GM23338 (cell line): Measurements from ENCODE around the gene MAP2K3. TPM values are rescaled to one million over a fixed set of nuclear protein-coding genes. Genes with fewer than 3 reads are reported as not detected.

Experiments used
- ATAC-seq: fragments of 200-7000 bp; cut with Tn5 transposase; 3 replicates; pipeline ENCODE4 v1.9.1; 2020
- DNase-seq: peaks from one replicate; pipeline ENCODE4 v3.0.0-alpha.2; 2015; ENCODE audit warnings: low spot score
- H2AFZ ChIP-seq: fragments of 200-600 bp; sonication (generic); 2 replicates; pipeline ENCODE4 v1.8.0; 2016; ENCODE audit warnings: antibody characterized with exemption, mild to moderate bottlenecking, moderate library complexity
- H3F3A ChIP-seq: fragments of 200-600 bp; sonication (generic); replicated peaks from 2 replicates; pipeline ENCODE4 v1.8.0; 2017; ENCODE audit warnings: antibody characterized with exemption, mixed run types, low read depth
- H3K27ac ChIP-seq: fragments of 200-600 bp; sonication (generic); 2 replicates; pipeline ENCODE4 v1.6.1; 2016; ENCODE audit warnings: low read depth
- H3K27me3 ChIP-seq: fragments of 200-600 bp; sonication (generic); 2 replicates; pipeline ENCODE4 v1.8.0; 2016; ENCODE audit warnings: mild to moderate bottlenecking, mixed run types, moderate library complexity; ENCODE audit not compliant: insufficient read depth
- H3K36me3 ChIP-seq: fragments of 200-600 bp; sonication (generic); 2 replicates; pipeline ENCODE4 v1.8.0; 2016; ENCODE audit warnings: mild to moderate bottlenecking; ENCODE audit not compliant: insufficient read depth
- H3K4me1 ChIP-seq: fragments of 200-600 bp; sonication (generic); 2 replicates; pipeline ENCODE4 v1.8.0; 2016; ENCODE audit warnings: mild to moderate bottlenecking, moderate library complexity; ENCODE audit not compliant: insufficient read depth
- H3K4me2 ChIP-seq: fragments of 200-600 bp; sonication (generic); 2 replicates; pipeline ENCODE4 v1.7.1; 2017; ENCODE audit warnings: mixed run types
- H3K4me3 ChIP-seq: fragments of 200-600 bp; sonication (generic); 2 replicates; pipeline ENCODE4 v1.6.1; 2016; ENCODE audit warnings: mixed run types
- H3K79me2 ChIP-seq: fragments of 200-600 bp; sonication (generic); replicated peaks from 2 replicates; pipeline ENCODE4 v1.8.0; 2017; ENCODE audit warnings: mild to moderate bottlenecking; ENCODE audit not compliant: insufficient read depth
- H3K9me2 ChIP-seq: fragments of 200-600 bp; sonication (generic); 2 replicates; pipeline ENCODE4 v1.8.0; 2017; ENCODE audit not compliant: insufficient read depth
- H4K20me1 ChIP-seq: fragments of 200-600 bp; sonication (generic); replicated peaks from 2 replicates; pipeline ENCODE4 v1.8.0; 2017; ENCODE audit warnings: mild to moderate bottlenecking; ENCODE audit not compliant: insufficient read depth
- H3K27ac Mint-ChIP-seq: 2 replicates; pipeline ENCODE4 v1.8.0; 2020; ENCODE audit warnings: inconsistent platforms, mild to moderate bottlenecking, moderate library complexity, mixed read lengths
- H3K27me3 Mint-ChIP-seq: 3 replicates; pipeline ENCODE4 v1.8.0; 2022; ENCODE audit warnings: low read depth, mild to moderate bottlenecking, moderate library complexity, mixed read lengths, inconsistent platforms; ENCODE audit not compliant: insufficient read depth, poor library complexity
- H3K36me3 Mint-ChIP-seq: 3 replicates; pipeline ENCODE4 v1.8.0; 2021; ENCODE audit warnings: low read depth, mild to moderate bottlenecking, inconsistent platforms, moderate library complexity, mixed read lengths
- H3K4me1 Mint-ChIP-seq: 3 replicates; pipeline ENCODE4 v1.8.0; 2020; ENCODE audit warnings: mild to moderate bottlenecking, inconsistent platforms, mixed read lengths
- H3K4me3 Mint-ChIP-seq: 3 replicates; pipeline ENCODE4 v1.8.0; 2021; ENCODE audit warnings: moderate library complexity, mild to moderate bottlenecking, inconsistent platforms, mixed read lengths
- H3K9me3 Mint-ChIP-seq: 3 replicates; pipeline ENCODE4 v1.8.0; 2020; ENCODE audit warnings: moderate library complexity, mild to moderate bottlenecking, inconsistent platforms, mixed read lengths
- ETS1 ChIP-seq: IDR thresholded peaks from 2 replicates; pipeline ENCODE4 v1.6.1; 2016; ENCODE audit warnings: antibody characterized with exemption
- EZH2 ChIP-seq: fragments of 200-600 bp; sonication (generic); IDR thresholded peaks from one replicate; pipeline ENCODE4 v1.8.0; 2017; ENCODE audit warnings: antibody characterized with exemption, mild to moderate bottlenecking, low read depth; ENCODE audit not compliant: unreplicated experiment
- NANOG ChIP-seq: IDR thresholded peaks from 2 replicates; pipeline ENCODE4 v1.6.1; 2016; ENCODE audit warnings: antibody characterized with exemption, borderline replicate concordance
- REST ChIP-seq: IDR thresholded peaks from one replicate; pipeline ENCODE4 v1.6.1; 2018; ENCODE audit warnings: antibody characterized with exemption; ENCODE audit not compliant: unreplicated experiment
- ZNF331 ChIP-seq: fragments of 250-450 bp; sonication (Bioruptor Pico); IDR thresholded peaks from 2 replicates; pipeline ENCODE4 v1.5.0; 2020; ENCODE audit warnings: low read depth, mild to moderate bottlenecking, moderate library complexity
- polyA plus RNA-seq: library from polyadenylated mRNA; unstranded; fragments of >200 nt; fragmentation: Nextera tagmentation; extraction: Ambion mirVana; gene quantifications from 2 replicates; pipeline ENCODE4 v1.2.1, GENCODE V29; 2016
- total RNA-seq: library from RNA; depleted of rRNA; stranded (reverse); fragments of >200 nt; shearing (Covaris generic); gene quantifications from 2 replicates; pipeline ENCODE4 v1.2.3, GENCODE V29; 2014
- TF ChIP-seq, protein P1 (sequence below): fragments of 250-450 bp; sonication (Bioruptor Pico); IDR thresholded peaks from 2 replicates; pipeline ENCODE4 v1.5.0; 2020; ENCODE audit warnings: mild to moderate bottlenecking, moderate library complexity

Gene MAP2K3
- total and polyA plus RNA-seq, 2 experiments from 2014 or later, result 28.5 to 31.7 TPM

DNA sequence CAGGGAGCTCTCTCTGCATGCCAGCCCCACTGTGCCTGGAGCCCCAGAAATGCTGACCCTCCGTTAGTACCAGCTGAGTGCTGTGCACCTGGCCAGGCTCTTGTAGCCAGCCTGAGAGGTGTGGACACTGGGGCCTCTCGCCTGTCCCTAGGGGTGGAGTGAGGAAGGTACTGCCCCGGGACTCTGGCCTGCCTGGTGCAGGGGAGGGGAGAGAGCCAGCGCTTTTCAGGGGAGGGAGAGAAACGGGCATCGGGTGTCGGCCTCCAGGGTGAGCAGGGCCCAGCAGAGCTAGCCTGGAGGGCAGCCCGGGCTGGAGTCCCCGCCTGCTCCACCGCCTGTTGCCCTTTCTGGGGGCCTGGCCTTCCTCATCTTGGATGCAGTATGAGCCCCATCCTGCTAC, 13.1 kb downstream of the MAP2K3 start (continued):
- TF ChIP-seq, protein P1, sequence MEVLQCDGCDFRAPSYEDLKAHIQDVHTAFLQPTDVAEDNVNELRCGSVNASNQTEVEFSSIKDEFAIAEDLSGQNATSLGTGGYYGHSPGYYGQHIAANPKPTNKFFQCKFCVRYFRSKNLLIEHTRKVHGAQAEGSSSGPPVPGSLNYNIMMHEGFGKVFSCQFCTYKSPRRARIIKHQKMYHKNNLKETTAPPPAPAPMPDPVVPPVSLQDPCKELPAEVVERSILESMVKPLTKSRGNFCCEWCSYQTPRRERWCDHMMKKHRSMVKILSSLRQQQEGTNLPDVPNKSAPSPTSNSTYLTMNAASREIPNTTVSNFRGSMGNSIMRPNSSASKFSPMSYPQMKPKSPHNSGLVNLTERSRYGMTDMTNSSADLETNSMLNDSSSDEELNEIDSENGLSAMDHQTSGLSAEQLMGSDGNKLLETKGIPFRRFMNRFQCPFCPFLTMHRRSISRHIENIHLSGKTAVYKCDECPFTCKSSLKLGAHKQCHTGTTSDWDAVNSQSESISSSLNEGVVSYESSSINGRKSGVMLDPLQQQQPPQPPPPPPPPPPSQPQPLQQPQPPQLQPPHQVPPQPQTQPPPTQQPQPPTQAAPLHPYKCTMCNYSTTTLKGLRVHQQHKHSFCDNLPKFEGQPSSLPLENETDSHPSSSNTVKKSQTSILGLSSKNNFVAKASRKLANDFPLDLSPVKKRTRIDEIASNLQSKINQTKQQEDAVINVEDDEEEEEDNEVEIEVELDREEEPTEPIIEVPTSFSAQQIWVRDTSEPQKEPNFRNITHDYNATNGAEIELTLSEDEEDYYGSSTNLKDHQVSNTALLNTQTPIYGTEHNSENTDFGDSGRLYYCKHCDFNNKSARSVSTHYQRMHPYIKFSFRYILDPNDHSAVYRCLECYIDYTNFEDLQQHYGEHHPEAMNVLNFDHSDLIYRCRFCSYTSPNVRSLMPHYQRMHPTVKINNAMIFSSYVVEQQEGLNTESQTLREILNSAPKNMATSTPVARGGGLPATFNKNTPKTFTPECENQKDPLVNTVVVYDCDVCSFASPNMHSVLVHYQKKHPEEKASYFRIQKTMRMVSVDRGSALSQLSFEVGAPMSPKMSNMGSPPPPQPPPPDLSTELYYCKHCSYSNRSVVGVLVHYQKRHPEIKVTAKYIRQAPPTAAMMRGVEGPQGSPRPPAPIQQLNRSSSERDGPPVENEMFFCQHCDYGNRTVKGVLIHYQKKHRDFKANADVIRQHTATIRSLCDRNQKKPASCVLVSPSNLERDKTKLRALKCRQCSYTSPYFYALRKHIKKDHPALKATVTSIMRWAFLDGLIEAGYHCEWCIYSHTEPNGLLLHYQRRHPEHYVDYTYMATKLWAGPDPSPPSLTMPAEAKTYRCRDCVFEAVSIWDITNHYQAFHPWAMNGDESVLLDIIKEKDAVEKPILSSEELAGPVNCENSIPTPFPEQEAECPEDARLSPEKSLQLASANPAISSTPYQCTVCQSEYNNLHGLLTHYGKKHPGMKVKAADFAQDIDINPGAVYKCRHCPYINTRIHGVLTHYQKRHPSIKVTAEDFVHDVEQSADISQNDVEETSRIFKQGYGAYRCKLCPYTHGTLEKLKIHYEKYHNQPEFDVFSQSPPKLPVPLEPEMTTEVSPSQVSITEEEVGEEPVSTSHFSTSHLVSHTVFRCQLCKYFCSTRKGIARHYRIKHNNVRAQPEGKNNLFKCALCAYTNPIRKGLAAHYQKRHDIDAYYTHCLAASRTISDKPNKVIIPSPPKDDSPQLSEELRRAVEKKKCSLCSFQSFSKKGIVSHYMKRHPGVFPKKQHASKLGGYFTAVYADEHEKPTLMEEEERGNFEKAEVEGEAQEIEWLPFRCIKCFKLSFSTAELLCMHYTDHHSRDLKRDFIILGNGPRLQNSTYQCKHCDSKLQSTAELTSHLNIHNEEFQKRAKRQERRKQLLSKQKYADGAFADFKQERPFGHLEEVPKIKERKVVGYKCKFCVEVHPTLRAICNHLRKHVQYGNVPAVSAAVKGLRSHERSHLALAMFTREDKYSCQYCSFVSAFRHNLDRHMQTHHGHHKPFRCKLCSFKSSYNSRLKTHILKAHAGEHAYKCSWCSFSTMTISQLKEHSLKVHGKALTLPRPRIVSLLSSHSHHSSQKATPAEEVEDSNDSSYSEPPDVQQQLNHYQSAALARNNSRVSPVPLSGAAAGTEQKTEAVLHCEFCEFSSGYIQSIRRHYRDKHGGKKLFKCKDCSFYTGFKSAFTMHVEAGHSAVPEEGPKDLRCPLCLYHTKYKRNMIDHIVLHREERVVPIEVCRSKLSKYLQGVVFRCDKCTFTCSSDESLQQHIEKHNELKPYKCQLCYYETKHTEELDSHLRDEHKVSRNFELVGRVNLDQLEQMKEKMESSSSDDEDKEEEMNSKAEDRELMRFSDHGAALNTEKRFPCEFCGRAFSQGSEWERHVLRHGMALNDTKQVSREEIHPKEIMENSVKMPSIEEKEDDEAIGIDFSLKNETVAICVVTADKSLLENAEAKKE (CRISPR knock-in tag), result no peak

DNA sequence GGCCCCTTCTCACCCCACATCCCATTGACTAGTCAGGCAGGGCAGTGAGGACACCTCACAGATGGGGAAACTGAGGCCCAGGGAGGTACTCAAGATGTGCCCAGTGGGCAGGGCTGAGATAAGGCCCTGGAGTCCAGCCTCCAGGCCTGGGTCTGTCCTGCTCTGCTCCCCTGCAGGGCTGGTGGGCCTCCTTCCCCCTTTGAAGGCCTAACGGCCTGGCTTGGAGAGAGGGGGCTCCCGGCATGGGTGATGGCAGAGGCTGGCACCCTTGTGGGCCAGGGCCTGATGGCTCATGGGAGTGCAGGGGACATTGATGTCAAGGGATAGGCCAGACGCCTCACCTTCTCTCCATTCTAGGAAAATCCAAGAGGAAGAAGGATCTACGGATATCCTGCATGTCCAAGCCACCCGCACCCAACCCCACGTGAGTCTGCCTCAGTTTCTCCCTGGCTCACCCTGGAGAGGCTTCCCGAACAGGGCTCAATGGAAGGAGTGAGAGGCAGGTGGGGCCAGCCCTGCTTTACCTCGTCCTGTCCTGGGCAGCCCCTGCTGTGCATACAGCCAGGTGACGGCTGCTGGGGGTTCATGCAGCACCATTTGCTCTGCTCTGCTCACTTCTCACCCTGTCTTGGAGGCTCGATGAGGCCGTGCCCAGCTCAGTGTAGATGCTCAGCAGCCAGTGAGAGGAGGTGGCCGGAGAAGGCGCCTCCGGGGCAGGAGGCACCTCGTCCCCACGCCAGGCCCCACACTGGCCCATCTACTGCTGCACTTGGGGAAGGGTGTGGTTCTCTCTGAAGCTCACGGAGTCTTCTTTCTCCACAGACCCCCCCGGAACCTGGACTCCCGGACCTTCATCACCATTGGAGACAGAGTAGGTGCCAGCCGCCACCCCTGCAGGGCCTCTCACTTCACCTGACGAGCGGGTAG, 13.8 kb downstream of the MAP2K3 start:
- H2AFZ ChIP-seq, result no peak overlapping the region
- H3K9me3 Mint-ChIP-seq, result peaks cover 90% of the 10 kb centered on the region
- H3K27ac ChIP-seq, result no peak overlapping the region
- H3K27me3 Mint-ChIP-seq, result peaks cover 27% of the 10 kb centered on the region
- H3K4me3 ChIP-seq, result no peak overlapping the region
- H3K36me3 Mint-ChIP-seq, result peaks cover 36% of the 10 kb centered on the region
- ATAC-seq (no peak), DNase-seq (no peak)
- 0 out of 2 replicates have a peak, but pooled peaks cover 4% of the 10 kb centered on the region for H3K36me3 ChIP-seq
- H3K4me1 Mint-ChIP-seq, result no peaks in the 10 kb centered on the region
- no peak overlapping the region for H3K27ac Mint-ChIP-seq
- H3F3A ChIP-seq, result no peaks in the 10 kb centered on the region
- H3K4me3 Mint-ChIP-seq, result no peak overlapping the region
- H3K27me3 ChIP-seq, result no peaks in the 10 kb centered on the region
- H3K4me1 ChIP-seq, result no peaks in the 10 kb centered on the region
- H3K79me2 ChIP-seq, result peaks cover 4% of the 10 kb centered on the region; the same call in 1 of the 2 replicates
- no peaks in the 10 kb centered on the region for H3K9me2 ChIP-seq
- H4K20me1 ChIP-seq, result no peaks in the 10 kb centered on the region; the same call in 1 of the 2 replicates
- no peak overlapping the region for H3K4me2 ChIP-seq
- TF ChIP-seq ETS1 (no peak), ZNF331 (CRISPR knock-in tag) (no peak), EZH2 (no peak), NANOG (no peak), REST (no peak)
